ENCODE data around the gene ING5. TPM values are rescaled to one million over a fixed set of nuclear protein-coding genes. Genes with fewer than 3 reads are reported as not detected.
A peak's percentile ranks its signal among the peaks of the same experiment; 100 is the strongest.

The ING5 gene
- polyA plus RNA-seq, 3 donors = 6.5 to 29.5 (median 6.6) TPM

DNA sequence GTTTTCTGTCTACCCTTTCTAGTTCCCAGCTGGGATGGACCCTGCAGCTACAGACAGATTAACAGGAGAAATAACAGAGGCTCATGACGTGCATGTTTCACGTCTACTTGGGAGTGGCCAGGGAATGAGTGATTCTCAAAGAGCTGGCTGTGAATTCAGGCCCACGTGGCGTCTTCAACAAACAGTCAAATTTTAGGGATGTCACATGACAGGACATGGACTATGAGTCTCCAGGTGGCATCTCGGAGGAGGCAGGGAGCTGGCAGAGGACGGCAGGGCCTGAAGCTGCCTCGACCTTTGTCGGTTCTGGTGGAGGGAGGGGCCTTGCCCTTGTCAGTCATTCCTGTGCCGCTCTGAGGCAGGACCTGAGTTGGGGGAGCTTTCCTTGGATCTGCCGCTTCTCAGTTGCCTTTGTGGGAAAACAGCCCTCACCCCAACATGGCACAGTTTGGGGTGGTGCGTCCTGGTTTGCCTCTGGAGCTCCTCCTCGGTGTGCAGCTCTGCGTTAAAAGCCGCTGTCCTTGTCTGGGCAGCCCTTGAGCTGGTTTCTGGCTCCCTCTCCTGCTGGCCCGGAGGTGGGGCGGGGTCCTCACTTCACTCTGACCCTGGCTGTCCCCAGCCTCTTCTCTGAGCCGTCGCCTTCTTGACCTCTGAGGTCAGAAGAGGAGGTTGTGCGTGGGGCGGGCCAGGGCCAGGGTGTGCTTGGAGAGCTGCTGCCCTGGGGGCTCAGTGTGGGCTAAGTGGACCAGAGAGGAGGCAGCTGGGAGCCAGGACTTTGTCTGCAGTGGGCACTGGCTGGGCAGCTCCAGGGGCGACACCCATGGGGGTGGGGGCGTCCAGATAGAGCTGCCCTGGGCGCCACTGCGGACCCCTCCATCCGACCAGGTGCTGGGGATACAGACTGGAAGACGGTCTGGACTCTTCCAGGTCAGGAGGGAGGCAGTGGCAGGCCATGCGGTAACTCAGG lies 62.7 kb downstream of the ING5 start:
- Histone ChIP-seq H3K27me3 (ENCODE audit: control insufficient read depth in 2 of 2, insufficient read depth in 2 of 2, low read length in 2 of 2) (no peaks in the 10 kb centered on the region), H3K9ac (ENCODE audit: insufficient read depth, low read length, poor library complexity, severe bottlenecking) (no peak overlapping the region), H2AFZ (ENCODE audit: insufficient read depth, low read depth, low read length, poor library complexity, severe bottlenecking) (no peak overlapping the region), H3K27ac (ENCODE audit: low read depth in 1 of 2, low read length in 2 of 2) (no peak overlapping the region), H3K36me3 (replicated peaks in 1 of 2; ENCODE audit: control insufficient read depth in 1 of 2, insufficient read depth in 2 of 2, low read length in 2 of 2) (peaks cover 3 to 13% of the 10 kb centered on the region in 2 donors), H3K4me2 (replicated peaks; ENCODE audit: extremely low read depth, low read length, poor library complexity, severe bottlenecking) (no peak overlapping the region), H4K20me1 (ENCODE audit: insufficient read depth, low read length) (no peaks in the 10 kb centered on the region), H3K9me3 (replicated peaks in 1 of 2; ENCODE audit: control insufficient read depth in 1 of 2, insufficient read depth in 1 of 2, low read length in 2 of 2) (peaks cover 5 to 6% of the 10 kb centered on the region in 2 donors), H3K4me3 (replicated peaks in 1 of 3; ENCODE audit: low read depth in 2 of 3, low read length in 3 of 3) (no peak overlapping the region), H3K79me2 (ENCODE audit: insufficient read depth, low read length) (no peaks in the 10 kb centered on the region), H3K4me1 (ENCODE audit: control insufficient read depth in 1 of 2, insufficient read depth in 2 of 2, low read length in 2 of 2) (peaks cover 11 to 14% of the 10 kb centered on the region in 2 donors)
- Mint-ChIP-seq H3K27me3 (ENCODE audit: low read depth in 3 of 3) (peaks cover 0 to 7% (median 0%) of the 10 kb centered on the region in 3 donors), H3K4me1 (peaks cover 20% of the 10 kb centered on the region), H3K36me3 (peaks cover 11 to 15% of the 10 kb centered on the region in 2 donors), H3K4me3 (no peak overlapping the region), H3K9me3 (peaks cover 0 to 8% (median 2%) of the 10 kb centered on the region in 7 donors), H3K27ac (peak overlapping the region in 2 of 7 donors; percentile 27 to 53)
- TF ChIP-seq, protein P1, sequence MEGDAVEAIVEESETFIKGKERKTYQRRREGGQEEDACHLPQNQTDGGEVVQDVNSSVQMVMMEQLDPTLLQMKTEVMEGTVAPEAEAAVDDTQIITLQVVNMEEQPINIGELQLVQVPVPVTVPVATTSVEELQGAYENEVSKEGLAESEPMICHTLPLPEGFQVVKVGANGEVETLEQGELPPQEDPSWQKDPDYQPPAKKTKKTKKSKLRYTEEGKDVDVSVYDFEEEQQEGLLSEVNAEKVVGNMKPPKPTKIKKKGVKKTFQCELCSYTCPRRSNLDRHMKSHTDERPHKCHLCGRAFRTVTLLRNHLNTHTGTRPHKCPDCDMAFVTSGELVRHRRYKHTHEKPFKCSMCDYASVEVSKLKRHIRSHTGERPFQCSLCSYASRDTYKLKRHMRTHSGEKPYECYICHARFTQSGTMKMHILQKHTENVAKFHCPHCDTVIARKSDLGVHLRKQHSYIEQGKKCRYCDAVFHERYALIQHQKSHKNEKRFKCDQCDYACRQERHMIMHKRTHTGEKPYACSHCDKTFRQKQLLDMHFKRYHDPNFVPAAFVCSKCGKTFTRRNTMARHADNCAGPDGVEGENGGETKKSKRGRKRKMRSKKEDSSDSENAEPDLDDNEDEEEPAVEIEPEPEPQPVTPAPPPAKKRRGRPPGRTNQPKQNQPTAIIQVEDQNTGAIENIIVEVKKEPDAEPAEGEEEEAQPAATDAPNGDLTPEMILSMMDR (IDR thresholded peaks at IDR 0.05) = no peak
- intact Hi-C loops (cut with micrococcal nuclease) = no loop called here
- peak in 1 of 3 donors; percentile 27 for DNase-seq
- 81% methylated on average over 20 of the region's 27 CpGs for WGBS (ENCODE audit: insufficient coverage)

DNA sequence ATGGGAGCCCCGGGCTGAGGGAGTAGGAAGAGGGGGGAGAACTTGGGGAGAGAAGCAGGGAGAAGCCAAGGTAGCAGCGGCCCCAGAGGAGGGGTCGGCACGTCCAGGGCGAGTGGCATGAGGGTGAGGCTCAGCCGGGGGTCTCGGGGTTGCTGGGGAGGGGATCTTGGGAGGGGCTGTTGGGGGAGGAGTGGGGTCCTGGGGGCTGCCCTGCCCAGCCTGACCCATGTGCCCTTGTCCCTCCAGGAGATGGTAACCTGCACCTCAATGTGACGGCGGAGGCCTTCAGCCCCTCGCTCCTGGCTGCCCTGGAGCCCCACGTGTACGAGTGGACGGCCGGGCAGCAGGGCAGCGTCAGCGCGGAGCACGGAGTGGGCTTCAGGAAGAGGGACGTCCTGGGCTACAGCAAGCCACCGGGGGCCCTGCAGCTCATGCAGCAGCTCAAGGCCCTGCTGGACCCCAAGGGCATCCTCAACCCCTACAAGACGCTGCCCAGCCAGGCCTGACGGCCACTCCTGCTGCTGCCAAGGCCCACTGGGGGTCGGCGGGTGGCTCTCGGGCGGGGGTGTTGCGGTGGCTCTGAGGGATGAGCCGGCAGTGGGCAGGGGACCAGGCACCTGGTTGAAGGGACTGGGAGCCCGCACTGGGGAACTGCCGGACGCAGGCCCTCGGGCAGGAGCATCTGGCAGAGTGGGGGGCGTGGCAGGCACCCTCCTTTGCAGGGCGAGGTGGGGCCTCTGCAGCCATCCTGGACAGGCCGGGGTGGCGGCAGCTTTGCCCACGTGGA lies 65.8 kb downstream of the ING5 start:
- H4K20me1 ChIP-seq (ENCODE audit: insufficient read depth, low read length) = no peaks in the 10 kb centered on the region
- no peak for DNase-seq
- no peaks in the 10 kb centered on the region for H3K79me2 ChIP-seq (ENCODE audit: insufficient read depth, low read length)
- H3K4me3 ChIP-seq (replicated peaks in 1 of 3; ENCODE audit: low read depth in 2 of 3, low read length in 3 of 3) = no peak overlapping the region
- no peak overlapping the region for H3K27ac ChIP-seq (ENCODE audit: low read depth in 1 of 2, low read length in 2 of 2)
- Mint-ChIP-seq H3K4me3 (no peak overlapping the region), H3K27ac (no peak overlapping the region), H3K4me1 (peaks cover 21% of the 10 kb centered on the region), H3K9me3 (no peaks in the 10 kb centered on the region), H3K27me3 (ENCODE audit: low read depth in 3 of 3) (peaks cover 0 to 6% (median 0%) of the 10 kb centered on the region in 3 donors), H3K36me3 (peaks cover 2 to 4% of the 10 kb centered on the region in 2 donors)
- no peak overlapping the region for H2AFZ ChIP-seq (ENCODE audit: insufficient read depth, low read depth, low read length, poor library complexity, severe bottlenecking)
- peaks cover 11 to 14% of the 10 kb centered on the region in 2 donors for H3K4me1 ChIP-seq (ENCODE audit: control insufficient read depth in 1 of 2, insufficient read depth in 2 of 2, low read length in 2 of 2)
- H3K4me2 ChIP-seq (replicated peaks; ENCODE audit: extremely low read depth, low read length, poor library complexity, severe bottlenecking) = no peak overlapping the region
- 91% methylated on average over 35 of the region's 37 CpGs for WGBS (ENCODE audit: insufficient coverage)
- TF ChIP-seq, protein P1 (IDR thresholded peaks at IDR 0.05) = no peak
- H3K27me3 ChIP-seq (ENCODE audit: control insufficient read depth in 2 of 2, insufficient read depth in 2 of 2, low read length in 2 of 2) = no peaks in the 10 kb centered on the region
- H3K9ac ChIP-seq (ENCODE audit: insufficient read depth, low read length, poor library complexity, severe bottlenecking) = no peak overlapping the region
- intact Hi-C loops (cut with micrococcal nuclease) = no loop called here
- H3K9me3 ChIP-seq (replicated peaks in 1 of 2; ENCODE audit: control insufficient read depth in 1 of 2, insufficient read depth in 1 of 2, low read length in 2 of 2) = no peaks in the 10 kb centered on the region
- H3K36me3 ChIP-seq (replicated peaks in 1 of 2; ENCODE audit: control insufficient read depth in 1 of 2, insufficient read depth in 2 of 2, low read length in 2 of 2) = no peaks in the 10 kb centered on the region
